H9 (cell line): ENCODE measurements around the gene PLPP1. TPM values are rescaled to one million over a fixed set of nuclear protein-coding genes. Genes with fewer than 3 reads are reported as not detected.

ENCODE experiments used
- DNase-seq: peaks from one replicate; pipeline ENCODE4 v3.0.0-alpha.2; 2017
- H2AFZ ChIP-seq: one replicate; pipeline ENCODE4 v1.6.1; 2013; ENCODE audit warnings: mild to moderate bottlenecking, low read length, control low read depth, moderate library complexity
- H2AK5ac ChIP-seq: 2 replicates; pipeline ENCODE4 v1.6.1; 2013; ENCODE audit warnings: low read length, control low read depth, mixed read lengths; ENCODE audit not compliant: insufficient read length
- H2BK120ac ChIP-seq: one replicate; pipeline ENCODE4 v1.6.1; 2013; ENCODE audit warnings: low read depth, mild to moderate bottlenecking, low read length, control low read depth, inconsistent platforms; ENCODE audit not compliant: poor library complexity, severe bottlenecking
- H2BK12ac ChIP-seq: 2 replicates; pipeline ENCODE4 v1.6.1; 2013; ENCODE audit warnings: low read length, control low read depth, mixed read lengths, low read depth; ENCODE audit not compliant: insufficient read length
- H2BK15ac ChIP-seq: 2 replicates; pipeline ENCODE4 v1.6.1; 2013; ENCODE audit warnings: low read depth, low read length, control low read depth
- H2BK20ac ChIP-seq: one replicate; pipeline ENCODE4 v1.6.1; 2013; ENCODE audit warnings: low read depth, mild to moderate bottlenecking, low read length, control low read depth, inconsistent platforms; ENCODE audit not compliant: poor library complexity, severe bottlenecking
- H2BK5ac ChIP-seq: 2 replicates; pipeline ENCODE4 v1.6.1; 2013; ENCODE audit warnings: low read length, control low read depth, mixed read lengths; ENCODE audit not compliant: insufficient read length
- H3K14ac ChIP-seq: 2 replicates; pipeline ENCODE4 v1.6.1; 2013; ENCODE audit warnings: low read length, control low read depth; ENCODE audit not compliant: insufficient read depth
- H3K18ac ChIP-seq: 2 replicates; pipeline ENCODE4 v1.6.1; 2013; ENCODE audit warnings: low read depth, mild to moderate bottlenecking, mixed read lengths, low read length, control low read depth; ENCODE audit not compliant: insufficient read length
- H3K23ac ChIP-seq: 2 replicates; pipeline ENCODE4 v1.6.1; 2013; ENCODE audit warnings: low read length, control low read depth, mixed read lengths, low read depth; ENCODE audit not compliant: insufficient read length
- H3K23me2 ChIP-seq: 2 replicates; pipeline ENCODE4 v1.6.1; 2013; ENCODE audit warnings: low read depth, mild to moderate bottlenecking, mixed read lengths, low read length, control low read depth; ENCODE audit not compliant: insufficient read length, poor library complexity, severe bottlenecking
- H3K27ac ChIP-seq: 2 replicates; pipeline ENCODE4 v1.5.1; 2013; ENCODE audit warnings: low read length, control low read depth, mixed read lengths, low read depth; ENCODE audit not compliant: insufficient read length
- H3K27me3 ChIP-seq: 2 replicates; pipeline ENCODE4 v1.6.1; 2013; ENCODE audit warnings: low read length, control low read depth, inconsistent platforms; ENCODE audit not compliant: insufficient read depth
- H3K4ac ChIP-seq: 2 replicates; pipeline ENCODE4 v1.6.1; 2013; ENCODE audit warnings: low read depth, mild to moderate bottlenecking, control low read depth, inconsistent platforms, low read length, moderate library complexity
- H3K4me1 ChIP-seq: 2 replicates; pipeline ENCODE4 v1.6.1; 2013; ENCODE audit warnings: low read length, control low read depth, inconsistent platforms; ENCODE audit not compliant: insufficient read depth
- H3K4me2 ChIP-seq: 2 replicates; pipeline ENCODE4 v1.6.1; 2013; ENCODE audit warnings: low read length, control low read depth, mixed read lengths; ENCODE audit not compliant: insufficient read length, insufficient read depth
- H3K56ac ChIP-seq: 2 replicates; pipeline ENCODE4 v1.6.1; 2013; ENCODE audit warnings: low read depth, mild to moderate bottlenecking, mixed read lengths, low read length, control low read depth; ENCODE audit not compliant: insufficient read length
- H3K79me1 ChIP-seq: 2 replicates; pipeline ENCODE4 v1.6.1; 2013; ENCODE audit warnings: low read depth, mild to moderate bottlenecking, moderate library complexity, low read length, control low read depth, inconsistent platforms; ENCODE audit not compliant: insufficient read depth, poor library complexity, severe bottlenecking
- H3K79me2 ChIP-seq: 2 replicates; pipeline ENCODE4 v1.6.1; 2013; ENCODE audit warnings: low read length, control low read depth, inconsistent platforms; ENCODE audit not compliant: insufficient read depth
- H3K9ac ChIP-seq: 2 replicates; pipeline ENCODE4 v1.6.1; 2013; ENCODE audit warnings: low read length, control low read depth, mixed read lengths; ENCODE audit not compliant: insufficient read length; ENCODE audit errors: extremely low read depth
- H3K9me3 ChIP-seq: one replicate; pipeline ENCODE4 v1.6.1; 2013; ENCODE audit warnings: low read depth, low read length, inconsistent platforms; ENCODE audit not compliant: control insufficient read depth
- H3T11ph ChIP-seq: one replicate; pipeline ENCODE4 v1.6.1; 2013; ENCODE audit warnings: mild to moderate bottlenecking, low read length, control low read depth, inconsistent platforms
- H4K20me1 ChIP-seq: one replicate; pipeline ENCODE4 v1.6.1; 2013; ENCODE audit not compliant: control insufficient read depth, insufficient read length, insufficient read depth
- H4K5ac ChIP-seq: 2 replicates; pipeline ENCODE4 v1.6.1; 2013; ENCODE audit warnings: low read depth, mild to moderate bottlenecking, mixed read lengths, low read length, control low read depth; ENCODE audit not compliant: insufficient read length
- H4K8ac ChIP-seq: replicated peaks from 2 replicates; pipeline ENCODE4 v1.6.1; 2013; ENCODE audit warnings: low read length, control low read depth, mixed read lengths, low read depth; ENCODE audit not compliant: insufficient read length
- H4K91ac ChIP-seq: 2 replicates; pipeline ENCODE4 v1.6.1; 2013; ENCODE audit warnings: low read depth, mild to moderate bottlenecking, moderate library complexity, mixed read lengths, low read length, control low read depth; ENCODE audit not compliant: insufficient read length
- H3K27ac Mint-ChIP-seq, 3 experiments: 2 replicates in 2 of 3; 3 replicates in 1 of 3; pipeline ENCODE4 v1.8.0; 2020 to 2021; ENCODE audit warnings: mixed read lengths in 3 of 3, mild to moderate bottlenecking in 1 of 3, moderate library complexity in 1 of 3
- H3K27me3 Mint-ChIP-seq: 2 replicates; pipeline ENCODE4 v1.8.0; 2021; ENCODE audit warnings: low read depth, mild to moderate bottlenecking, moderate library complexity, mixed read lengths
- H3K36me3 Mint-ChIP-seq, 3 experiments: 2 replicates in 2 of 3; 3 replicates in 1 of 3; pipeline ENCODE4 v1.8.0; 2020 to 2021; ENCODE audit warnings: low read depth in 3 of 3, mixed read lengths in 3 of 3; ENCODE audit not compliant: insufficient read depth in 1 of 3
- H3K4me1 Mint-ChIP-seq, 2 experiments: 2 replicates each; pipeline ENCODE4 v1.8.0; 2020; ENCODE audit warnings: mixed read lengths in 2 of 2
- H3K4me3 Mint-ChIP-seq, 2 experiments: 2 replicates in 1 of 2; 3 replicates in 1 of 2; pipeline ENCODE4 v1.8.0; 2020 to 2021; ENCODE audit warnings: mild to moderate bottlenecking in 2 of 2, mixed read lengths in 2 of 2, moderate library complexity in 1 of 2
- H3K9me3 Mint-ChIP-seq, 2 experiments: 2 replicates in 1 of 2; 3 replicates in 1 of 2; pipeline ENCODE4 v1.8.0; 2020; ENCODE audit warnings: mild to moderate bottlenecking in 2 of 2, mixed read lengths in 2 of 2, moderate library complexity in 1 of 2
- WGBS: extraction: QIAGEN DNeasy Blood & Tissue Kit; methylation state at CpG from one replicate; pipeline ENCODE4 v1.1.7; 2013; ENCODE audit warnings: missing lambda C conversion rate, low lambda C conversion rate, mixed read lengths; ENCODE audit not compliant: insufficient read length; ENCODE audit errors: extremely low coverage; 5-methylcytosine and 5-hydroxymethylcytosine counted together
- total RNA-seq: library from RNA; stranded (reverse); gene quantifications from 2 replicates; pipeline ENCODE4 v1.2.1, GENCODE V29; 2021
- TF ChIP-seq, protein P1 (sequence below): fragments of 200-600 bp; sonication (generic); conservative IDR thresholded peaks from 3 replicates; pipeline ENCODE4 v1.8.0; 2021; ENCODE audit warnings: antibody characterized with exemption, mild to moderate bottlenecking

The PLPP1 gene
- total RNA-seq, 1 experiment from 2014 or later, result 85.9 TPM

DNA sequence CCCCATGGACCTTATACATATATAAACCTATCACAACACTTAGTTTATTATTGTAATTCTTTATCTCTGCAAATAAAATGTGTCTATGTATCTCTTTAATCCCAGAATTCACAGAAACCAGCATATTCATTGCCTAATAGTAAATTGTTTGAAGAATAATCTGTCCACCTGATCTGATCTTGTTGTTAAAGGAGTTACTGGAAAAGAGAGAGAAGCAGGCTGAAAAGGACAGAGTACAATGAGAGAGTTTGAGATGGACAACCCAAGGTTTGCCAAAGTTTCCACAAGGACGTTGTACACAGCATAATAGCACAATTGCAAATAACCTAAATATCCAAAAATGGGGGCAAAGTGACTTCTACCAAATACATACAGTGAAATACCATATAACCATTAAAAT lies 23.8 kb downstream of the PLPP1 start:
- Histone ChIP-seq H2BK20ac (no peak overlapping the region), H3T11ph (no peak overlapping the region), H2BK12ac (no peak overlapping the region), H3K27ac (no peak overlapping the region), H3K56ac (no peak overlapping the region), H4K20me1 (no peaks in the 10 kb centered on the region), H3K79me2 (peaks cover 7% of the 10 kb centered on the region; the same call in 1 of the 2 replicates), H4K5ac (no peak overlapping the region), H3K4me1 (peaks cover 2% of the 10 kb centered on the region; the same call in 1 of the 2 replicates), H2BK120ac (no peak overlapping the region), H2AK5ac (no peak overlapping the region), H2BK15ac (no peak overlapping the region), H3K27me3 (no peaks in the 10 kb centered on the region), H4K8ac (no peak overlapping the region), H3K9me3 (no peaks in the 10 kb centered on the region), H3K79me1 (peaks cover 4% of the 10 kb centered on the region), H2BK5ac (no peak overlapping the region), H3K18ac (no peak overlapping the region), H3K23me2 (no peaks in the 10 kb centered on the region), H3K14ac (no peak overlapping the region), H4K91ac (no peak overlapping the region), H2AFZ (no peak overlapping the region), H3K4me2 (no peak overlapping the region), H3K4ac (no peak overlapping the region), H3K23ac (no peak overlapping the region), H3K9ac (no peak overlapping the region)
- WGBS, result no CpG with 5 or more reads among the region's 1 CpG
- H3K4me1 Mint-ChIP-seq, result peaks cover 40 to 41% of the 10 kb centered on the region in 2 experiments
- H3K4me3 Mint-ChIP-seq, result no peak overlapping the region
- no peaks in the 10 kb centered on the region for H3K9me3 Mint-ChIP-seq
- peaks cover 0 to 2% (median 0%) of the 10 kb centered on the region in 3 experiments; a peak in 1 of 7 replicates for H3K36me3 Mint-ChIP-seq
- TF ChIP-seq, protein P1, sequence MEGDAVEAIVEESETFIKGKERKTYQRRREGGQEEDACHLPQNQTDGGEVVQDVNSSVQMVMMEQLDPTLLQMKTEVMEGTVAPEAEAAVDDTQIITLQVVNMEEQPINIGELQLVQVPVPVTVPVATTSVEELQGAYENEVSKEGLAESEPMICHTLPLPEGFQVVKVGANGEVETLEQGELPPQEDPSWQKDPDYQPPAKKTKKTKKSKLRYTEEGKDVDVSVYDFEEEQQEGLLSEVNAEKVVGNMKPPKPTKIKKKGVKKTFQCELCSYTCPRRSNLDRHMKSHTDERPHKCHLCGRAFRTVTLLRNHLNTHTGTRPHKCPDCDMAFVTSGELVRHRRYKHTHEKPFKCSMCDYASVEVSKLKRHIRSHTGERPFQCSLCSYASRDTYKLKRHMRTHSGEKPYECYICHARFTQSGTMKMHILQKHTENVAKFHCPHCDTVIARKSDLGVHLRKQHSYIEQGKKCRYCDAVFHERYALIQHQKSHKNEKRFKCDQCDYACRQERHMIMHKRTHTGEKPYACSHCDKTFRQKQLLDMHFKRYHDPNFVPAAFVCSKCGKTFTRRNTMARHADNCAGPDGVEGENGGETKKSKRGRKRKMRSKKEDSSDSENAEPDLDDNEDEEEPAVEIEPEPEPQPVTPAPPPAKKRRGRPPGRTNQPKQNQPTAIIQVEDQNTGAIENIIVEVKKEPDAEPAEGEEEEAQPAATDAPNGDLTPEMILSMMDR, result no peak
- H3K27me3 Mint-ChIP-seq, result no peaks in the 10 kb centered on the region
- peak overlapping the region in 1 of 3 experiments; percentile 67; a peak in 1 of 7 replicates for H3K27ac Mint-ChIP-seq
- DNase-seq, result no peak
